ENCODE measurements around the gene CLASP1.
"Not testable (repeated sequence)": the region's sequence is repeated elsewhere in the genome, so short reads cannot be mapped to it uniquely, and the experiment has no call there.

CLASP1 gene

DNA sequence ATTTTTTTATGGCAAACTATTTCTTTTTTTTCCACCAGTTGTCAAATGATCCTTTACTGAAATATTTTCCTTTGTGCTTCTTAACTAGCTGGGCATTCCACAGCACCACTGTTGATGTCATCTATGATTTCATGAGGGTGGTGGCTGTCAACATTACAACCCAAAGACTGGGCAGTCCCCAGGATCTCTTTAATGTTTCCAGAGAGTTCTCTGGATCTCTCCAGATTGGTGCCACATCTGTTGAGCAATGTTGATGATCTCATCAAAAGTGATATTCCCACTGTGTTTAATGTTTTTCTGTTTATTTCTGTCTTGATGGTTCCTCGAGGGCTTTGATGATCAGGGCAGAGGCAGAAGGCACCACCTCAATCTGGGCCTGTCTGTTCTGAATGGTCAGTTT is 9.1 kb upstream of the CLASP1 start:
- not testable (repeated sequence) for DNase-seq

DNA sequence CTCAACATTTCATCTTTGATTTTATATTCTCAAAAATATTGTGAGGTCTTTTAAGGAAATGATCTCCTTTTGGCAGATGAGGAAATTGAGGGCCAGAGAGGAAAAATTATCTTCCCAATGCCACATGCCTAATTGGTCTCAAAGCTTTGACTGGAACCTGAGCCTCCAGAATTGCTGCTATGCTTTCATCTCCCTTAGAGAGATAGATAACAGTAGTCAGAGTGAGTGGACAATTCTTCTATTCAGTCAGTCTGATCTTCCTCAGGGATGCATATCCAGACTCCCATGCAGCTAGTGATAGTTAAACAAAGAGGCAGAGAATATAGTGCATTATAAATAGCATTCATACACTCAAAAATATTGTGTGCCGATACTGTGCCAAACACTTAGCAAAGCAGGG is 3.8 kb upstream of the CLASP1 start:
- DNase-seq: no peak

DNA sequence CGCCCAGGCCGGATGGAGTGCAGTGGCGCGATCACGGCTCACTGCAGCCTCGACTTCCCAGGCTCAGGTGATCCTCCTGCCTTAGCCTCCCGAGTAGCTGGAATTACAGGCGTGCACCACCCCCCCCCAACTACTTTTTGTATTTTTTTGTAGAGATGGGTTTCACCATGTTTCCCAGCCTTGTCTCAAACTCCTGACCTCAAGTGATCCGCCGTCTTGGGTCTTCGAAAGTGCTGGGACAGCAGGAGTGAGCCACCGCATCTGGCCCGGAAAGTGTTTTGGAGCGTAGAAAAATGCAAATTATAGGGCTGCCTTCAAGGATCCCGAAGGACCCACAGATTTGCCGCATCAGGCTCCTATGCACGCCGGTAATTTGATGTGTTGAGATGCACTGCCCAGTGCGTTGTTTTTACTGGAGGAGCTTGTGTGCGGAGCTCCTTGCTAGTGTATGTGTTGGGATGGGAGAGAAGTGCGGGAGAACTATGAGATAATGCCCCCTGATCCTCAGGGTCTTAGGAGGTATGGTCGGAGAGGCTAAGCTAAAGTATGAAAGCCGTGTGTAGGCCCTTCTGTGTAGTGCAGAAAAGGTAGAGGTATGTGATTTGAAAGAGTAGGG is 1.2 kb upstream of the CLASP1 start:
- DNase-seq: peak; percentile 38

DNA sequence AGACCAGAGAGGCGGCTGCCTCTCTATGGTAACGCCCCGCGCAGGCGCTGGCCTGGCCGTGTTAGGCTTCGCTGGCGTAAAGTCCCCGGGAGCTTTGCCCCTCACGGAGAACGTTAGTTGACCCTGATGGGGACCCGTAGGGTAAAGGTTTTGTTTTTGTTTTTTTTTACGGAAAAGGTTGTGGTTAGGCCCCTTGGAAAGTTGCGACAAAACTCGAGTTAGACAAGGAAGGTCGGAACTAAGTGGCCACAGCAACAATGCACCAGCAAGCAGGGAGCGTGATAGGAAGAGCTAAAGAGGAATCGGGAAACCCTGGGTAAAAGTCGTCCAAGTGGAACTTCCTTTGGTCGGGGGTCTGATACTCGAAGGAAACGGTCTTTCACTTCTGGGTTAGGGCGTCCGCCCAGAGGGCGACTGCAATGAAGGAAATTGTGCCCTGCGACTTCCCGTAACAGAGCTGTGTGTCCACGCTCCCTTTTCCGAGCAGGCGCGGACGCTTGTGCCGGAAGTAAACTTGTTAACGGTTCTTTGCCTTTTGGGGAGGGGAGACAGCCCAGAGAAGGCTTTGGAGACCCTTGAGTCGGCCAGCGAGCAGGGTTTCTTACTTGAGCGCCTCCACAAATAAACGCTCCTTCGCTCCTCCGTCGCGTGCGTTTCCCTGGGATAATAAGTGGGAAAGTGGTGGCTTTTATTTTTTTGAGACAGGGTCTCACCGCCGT is 493 bp upstream of the CLASP1 start:
- peak; percentile 99 for DNase-seq

DNA sequence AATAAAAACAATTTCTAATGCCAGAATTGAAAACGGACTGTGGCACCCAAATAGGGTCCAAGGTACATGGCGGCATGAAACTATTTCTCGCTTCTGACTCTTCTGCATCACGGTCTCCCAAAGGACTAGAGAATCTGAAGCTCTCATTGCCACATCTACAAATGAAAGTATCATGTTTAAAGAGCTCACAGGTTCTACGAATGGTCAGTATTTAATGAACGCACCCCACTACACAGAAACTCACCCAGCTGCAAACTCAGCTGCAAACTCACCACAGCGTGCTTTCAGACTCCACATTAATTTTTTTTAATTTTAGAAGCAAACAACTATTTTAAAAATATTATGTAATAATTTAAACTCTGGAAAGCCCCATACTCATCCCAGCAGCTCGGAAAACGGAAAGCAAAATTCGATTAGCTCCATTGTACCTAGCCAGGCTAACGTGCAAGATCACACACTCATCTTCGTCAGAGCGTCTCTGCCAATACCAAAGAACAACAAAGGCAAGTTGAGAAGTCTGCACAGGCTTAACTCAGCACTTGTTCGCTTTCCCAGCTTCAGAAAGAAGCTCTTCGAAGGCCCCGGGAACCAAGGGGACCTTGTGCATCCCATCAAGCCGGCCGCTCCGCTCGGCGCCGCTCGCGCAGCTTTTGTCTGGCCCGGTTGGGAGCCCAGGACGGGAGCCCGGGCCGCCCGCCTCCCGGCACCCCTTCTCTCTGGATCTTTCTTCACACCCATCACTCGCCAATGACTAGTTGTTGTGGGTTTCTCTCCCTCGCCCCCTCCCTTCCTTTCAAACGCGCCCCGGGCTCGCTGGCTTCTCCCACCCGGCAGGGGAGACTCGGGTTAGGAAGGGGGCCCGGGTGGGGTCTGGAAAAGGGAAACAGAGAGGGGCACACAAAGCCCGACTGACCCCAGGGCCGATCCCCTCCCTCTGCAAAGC is 785 bp downstream of the CLASP1 start:
- peak; percentile 67 for DNase-seq

DNA sequence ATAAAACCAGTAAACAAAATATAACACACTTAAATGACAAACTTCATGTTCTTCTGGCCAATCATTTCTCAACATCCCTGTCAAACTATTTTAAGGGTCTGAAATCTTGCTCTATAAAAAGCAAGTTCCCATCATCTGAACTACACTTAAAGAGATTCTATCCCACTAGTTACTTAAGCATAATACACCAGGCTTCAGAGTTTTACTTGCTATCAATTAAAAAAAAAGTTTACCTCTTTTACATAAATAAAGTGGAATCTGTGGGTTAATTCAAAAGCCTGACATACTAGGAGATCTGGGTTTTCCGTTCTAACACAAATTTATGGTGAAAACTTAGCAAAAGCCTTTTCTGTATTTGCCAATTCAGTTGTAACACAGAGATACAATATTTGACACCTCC is 1.9 kb downstream of the CLASP1 start:
- DNase-seq: no peak

DNA sequence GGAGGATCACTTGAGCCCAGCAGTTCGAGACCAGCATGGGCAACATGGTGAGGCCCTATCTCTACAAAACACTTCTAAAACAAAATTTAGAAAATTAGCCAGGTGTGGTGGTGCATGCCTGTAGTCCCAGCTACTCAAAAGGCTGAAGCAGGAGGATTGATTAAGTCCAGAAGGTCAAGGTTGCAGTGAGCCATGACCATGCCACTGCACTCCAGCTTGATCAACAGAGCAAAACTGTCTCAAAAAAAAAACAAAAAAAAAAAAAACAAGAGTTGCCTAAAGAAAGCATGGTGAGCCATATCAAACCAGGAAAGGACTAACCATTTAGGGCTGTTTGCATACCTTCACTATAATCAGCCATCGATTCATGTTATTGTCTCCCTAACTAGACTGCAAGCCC is 4.5 kb downstream of the CLASP1 start:
- no peak for DNase-seq

DNA sequence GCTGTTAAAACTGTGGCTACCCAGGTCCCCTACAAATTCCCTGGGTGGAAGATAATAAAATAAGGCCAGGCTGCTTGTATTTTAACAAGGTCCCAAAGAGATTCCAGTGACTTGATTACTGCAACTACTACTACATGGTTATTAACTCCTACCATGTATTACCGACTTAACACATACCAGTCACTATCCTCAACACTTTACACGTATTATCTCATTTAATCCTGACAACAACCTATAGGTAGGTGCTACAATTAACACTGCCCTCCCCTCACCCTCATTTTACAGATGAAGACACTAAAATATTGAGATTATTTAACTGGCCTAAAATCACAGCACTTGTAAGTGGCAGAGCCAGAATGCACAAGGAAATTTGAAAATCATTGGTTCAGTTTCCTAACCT is 5.4 kb downstream of the CLASP1 start:
- DNase-seq: no peak

DNA sequence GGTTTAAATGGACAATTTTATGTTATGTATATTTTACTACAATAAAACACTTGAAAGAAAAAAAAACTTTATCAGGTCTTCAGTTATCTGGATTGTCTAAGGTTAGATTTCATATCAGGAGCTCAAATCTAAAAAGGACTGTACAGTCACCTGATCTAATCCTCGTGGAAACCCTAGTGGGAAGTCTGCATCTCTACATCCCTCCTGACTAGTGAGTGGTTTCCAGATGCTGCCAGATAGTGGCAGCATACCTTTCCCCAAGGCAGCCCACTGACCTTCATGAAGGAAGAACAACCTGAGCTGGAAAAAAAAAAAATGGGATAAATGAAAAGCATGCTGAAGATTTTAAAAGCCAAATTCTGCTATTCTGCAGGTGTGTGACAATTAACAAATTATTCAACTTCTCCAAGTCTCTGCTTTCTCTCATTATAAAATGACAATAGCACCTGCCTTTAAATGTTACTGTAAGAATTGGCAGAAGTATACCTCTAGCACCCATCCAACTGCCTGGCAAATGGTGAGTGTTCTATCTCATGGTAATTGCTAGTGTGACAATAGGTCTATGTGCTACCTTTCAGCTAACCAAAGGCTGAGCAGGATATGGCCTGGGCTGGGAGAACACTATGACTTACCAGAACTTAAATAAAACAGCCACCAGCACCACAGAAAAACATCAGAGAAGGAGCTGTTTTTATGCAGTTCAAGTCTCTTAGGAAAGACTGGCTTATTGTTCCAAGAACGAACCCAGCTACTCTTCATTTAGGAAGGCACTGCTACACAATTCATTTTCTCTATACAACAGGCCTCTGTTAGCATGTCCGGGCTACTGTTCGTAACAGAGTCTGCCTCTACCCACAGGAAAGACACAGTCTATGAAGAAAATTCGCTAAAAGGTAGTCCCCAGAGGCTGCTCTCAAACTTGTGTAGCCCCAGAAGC is 8.6 kb downstream of the CLASP1 start:
- no peak for DNase-seq

DNA sequence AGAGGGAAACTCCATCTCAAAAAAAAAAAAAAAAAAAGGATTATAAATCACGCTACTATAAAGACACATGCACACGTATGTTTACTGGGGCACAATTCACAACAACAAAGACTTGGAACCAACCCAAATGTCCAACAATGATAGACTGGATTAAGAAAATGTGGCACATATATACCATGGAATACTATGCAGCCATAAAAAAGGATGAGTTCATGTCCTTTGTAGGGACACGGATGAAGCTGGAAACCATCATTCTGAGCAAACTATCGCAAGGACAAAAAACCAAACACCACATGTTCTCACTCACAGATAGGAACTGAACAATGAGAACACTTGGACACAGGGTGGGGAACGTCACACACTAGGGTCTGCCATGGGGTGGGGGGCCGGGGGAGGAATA is 9.4 kb downstream of the CLASP1 start:
- not testable (repeated sequence) for DNase-seq

DNA sequence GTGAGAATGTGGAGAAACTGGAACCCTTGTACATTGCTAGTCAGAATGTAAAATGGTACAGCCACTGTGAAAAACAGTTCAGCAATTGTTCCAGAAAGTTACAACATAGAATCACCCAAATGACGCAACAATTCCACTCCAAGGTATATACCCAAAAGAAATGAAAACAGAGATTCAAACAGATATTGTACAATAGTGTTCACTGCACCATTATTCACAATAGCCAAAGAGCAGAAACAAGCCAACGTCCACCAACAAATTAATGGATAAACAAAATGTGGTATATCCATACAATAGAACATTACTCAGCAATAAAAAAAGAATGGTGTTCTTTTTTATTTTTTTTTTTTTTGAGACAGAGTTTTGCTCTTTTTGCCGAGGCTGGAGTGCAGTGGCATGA is 10.9 kb downstream of the CLASP1 start:
- DNase-seq: no peak

DNA sequence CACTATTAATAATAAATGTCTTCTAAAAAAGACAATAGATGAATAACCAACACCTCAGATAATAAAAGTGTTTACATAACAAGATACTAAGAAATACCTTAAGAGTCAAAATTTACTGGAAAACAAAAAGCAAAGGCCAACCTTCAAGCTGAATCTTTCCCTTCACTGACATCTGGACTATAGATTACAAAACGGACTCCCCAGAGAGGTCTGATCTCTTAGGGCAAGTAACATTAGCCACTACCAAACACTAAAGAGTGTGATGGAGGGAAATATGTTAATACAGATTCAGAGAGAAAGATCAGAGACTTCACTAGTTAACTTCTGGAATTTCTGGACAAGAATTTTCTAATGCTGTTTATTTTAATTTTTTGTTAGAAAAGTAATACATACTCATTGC is 13.9 kb downstream of the CLASP1 start:
- no peak for DNase-seq

DNA sequence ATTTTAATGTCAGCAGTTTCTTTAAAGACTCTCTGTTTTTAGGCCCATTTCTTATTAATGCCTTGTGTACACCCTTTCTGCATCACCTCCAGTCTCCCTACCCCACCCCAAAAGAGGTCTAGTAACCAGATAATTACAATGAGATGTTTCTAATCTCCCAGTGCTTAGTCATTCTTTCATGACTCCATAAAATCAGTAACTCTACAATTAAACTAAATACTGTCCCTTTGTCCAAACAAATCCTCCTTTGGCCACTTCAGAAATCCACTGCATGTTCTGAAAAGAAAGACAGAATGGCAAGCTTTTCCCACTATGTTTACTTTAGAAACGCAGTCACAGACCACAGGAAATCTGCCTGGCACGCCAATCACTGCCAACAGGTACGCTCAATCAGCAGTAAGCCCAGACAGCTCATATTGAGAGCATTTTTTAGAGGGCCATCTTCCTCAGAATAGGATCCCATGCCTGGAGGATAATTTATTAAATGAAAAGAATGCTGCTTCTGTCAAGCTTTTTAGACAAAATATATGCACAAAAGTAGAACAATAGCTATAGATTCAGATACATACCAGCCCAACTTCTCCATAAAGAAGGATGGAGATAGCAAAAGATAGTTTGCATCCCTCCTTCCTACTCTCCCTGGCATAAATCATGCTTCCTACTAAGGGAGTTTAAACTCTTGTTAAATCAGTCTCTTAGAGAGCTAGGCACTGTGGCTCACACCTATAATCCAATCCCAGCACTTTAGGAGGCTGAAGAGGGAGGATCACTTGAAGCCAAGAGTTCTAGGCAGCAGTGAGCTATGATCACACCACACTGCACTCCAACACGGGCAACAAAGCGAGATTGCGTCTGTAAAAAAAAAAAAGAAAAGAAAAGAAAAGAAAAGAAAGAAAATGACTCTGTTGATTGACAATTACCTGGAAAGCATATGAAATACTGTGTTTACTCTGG is 14.6 kb downstream of the CLASP1 start:
- DNase-seq: no peak

DNA sequence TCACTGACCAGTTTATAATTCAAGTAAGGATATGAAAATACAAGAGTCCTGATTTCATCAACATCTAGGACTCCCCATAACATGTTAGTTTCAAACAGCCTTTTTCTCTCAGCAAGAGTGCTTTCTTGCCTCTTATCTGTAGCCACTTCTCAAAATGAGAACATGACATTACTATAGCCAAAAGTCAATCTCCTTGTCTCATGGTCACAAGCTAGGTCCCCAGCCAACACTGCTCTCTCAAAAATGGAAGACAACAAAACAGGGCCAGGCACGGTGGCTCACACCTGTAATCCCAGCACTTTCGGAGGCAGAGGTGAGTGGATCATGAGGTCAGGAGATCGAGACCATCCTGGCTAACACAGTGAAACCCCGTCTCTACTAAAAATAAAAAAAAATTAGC is 15.8 kb downstream of the CLASP1 start:
- no peak for DNase-seq

DNA sequence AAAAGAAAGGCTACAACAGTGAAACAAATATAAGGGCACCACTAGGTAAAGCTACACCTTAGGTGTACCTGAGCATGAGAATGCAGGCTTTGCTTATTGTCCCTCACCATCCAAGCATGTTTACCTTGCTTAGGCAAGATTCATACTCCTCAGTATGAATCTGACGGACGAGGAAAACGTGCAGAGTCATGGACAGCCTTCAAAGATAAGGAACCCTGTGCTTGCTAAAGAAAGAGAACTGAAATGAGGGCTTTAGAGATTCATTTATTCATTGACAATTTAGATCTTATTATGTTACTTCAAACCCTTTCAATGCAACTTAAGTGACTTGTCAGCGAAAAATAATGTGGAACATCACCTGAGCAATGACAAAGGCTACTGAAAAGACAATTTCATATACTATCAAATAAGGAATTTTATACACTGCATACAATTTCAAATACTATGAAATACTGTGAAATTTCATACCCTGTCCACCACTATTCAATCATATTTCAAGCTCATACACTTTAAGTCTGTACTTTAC is 21.7 kb downstream of the CLASP1 start:
- peak; percentile 77 for DNase-seq

DNA sequence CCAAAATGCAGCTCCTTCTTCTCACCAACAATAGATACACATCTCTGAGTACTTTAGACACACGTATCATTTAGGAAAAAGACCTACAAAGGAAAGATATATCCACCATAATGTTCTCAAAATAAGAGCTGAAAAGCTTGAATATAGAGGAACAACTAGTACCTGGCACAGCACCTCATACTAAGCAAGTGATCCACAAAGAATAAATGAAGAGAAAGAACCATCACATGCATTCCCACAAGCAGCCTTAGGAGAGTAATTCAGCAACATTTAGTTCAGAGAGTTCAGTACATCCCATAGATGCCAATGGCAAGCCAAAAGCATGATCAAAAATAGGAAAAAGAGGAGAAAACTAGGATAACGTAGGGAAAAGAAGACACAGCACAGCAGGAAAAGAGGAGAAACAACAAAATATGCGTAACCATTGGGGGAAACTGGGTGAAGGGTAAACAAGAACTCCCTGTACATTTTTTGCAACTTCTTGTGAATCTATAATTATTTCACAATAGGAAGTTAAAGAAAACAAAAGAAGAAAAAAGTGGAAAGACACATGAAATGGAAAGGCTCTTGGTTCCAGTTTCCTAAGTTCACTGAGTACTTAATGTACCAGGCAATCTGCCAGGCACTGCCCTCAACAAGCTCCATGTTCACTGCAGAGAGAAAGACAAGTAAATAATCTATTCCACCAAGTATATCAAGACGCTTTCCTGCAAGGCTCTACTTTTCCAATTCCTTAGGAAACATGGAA is 22.3 kb downstream of the CLASP1 start:
- DNase-seq: peak; percentile 49

DNA sequence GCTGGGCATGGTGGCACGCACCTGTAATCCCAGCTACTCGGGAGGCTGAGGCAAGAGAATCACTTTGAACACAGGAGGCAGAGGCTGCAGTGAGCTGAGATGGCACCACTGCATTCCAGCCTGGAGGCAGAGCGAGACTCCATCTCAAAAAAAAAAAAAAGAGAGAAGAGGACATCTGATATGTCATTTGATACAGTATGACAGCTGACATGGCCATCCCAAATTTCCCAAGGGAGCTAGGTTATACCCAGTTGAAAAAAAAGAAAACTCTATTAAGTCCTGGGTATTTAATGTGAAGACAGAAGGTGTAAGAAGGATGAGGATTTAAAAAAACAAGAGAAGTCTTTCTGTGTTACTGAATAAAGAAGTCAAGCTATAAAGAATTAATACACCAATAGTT is 23.3 kb downstream of the CLASP1 start:
- no peak for DNase-seq

DNA sequence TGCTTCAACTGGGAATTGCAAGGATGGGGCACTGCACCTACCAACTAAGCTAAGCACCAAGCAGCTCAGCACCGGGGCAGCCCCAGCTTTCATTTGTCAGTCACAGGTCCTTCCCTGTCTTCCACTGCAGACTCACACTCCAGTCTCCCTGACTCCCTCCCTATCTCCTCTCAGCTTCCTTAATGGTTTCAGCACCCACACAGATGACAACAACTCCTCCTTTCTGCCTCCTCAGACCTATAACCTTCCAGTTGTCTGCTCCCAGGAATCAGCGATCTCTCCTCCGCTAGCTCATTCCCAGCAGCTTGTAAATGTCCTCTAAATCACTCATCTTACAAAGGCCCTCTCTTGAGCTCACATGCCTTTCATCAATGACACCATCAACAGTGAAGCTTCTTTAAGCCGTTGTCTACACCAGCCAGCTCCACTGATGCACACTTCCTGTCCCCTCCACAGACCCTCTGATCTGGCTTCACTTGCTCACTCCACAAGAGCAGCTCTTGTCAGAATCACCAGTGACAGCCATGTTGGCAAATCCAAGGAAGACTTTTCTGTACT is 32.1 kb downstream of the CLASP1 start:
- no peak for DNase-seq

DNA sequence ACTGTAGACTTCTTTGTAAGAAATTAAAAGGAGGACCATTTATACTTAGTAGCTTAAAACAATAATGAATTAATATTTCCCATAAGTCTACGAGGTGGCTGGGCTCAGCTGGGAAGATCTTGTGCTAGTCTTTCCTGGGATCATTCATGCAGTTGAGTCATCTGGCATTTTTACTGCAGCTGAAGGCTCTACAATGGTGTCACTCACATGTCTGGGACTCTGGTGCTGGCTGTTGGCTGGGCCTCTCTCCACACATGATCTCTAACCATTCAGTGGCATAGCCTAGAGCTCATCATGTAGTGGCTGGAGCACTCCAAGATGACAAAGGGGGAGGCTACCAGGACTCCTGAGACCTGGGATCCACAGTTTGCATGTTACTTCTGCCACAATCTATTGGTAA is 35.5 kb downstream of the CLASP1 start:
- no peak for DNase-seq

DNA sequence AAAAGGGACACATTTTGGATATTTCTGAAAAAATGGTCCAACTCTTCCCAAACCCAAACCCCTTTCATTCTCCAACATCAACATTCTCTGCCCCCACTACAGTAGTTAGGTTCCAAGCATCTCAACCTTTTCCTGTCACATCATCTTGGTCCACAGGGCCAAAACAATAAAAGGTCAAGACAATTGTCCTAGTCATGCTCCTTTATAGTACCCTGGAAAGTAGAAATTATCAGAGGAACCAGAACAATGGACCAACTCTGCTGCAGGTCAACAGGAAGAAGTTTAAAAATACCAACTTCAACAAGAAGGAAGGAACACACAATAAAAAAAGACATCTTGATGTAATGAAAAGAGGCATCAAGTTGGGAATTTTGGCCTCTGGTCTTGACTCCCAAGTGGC is 36.1 kb downstream of the CLASP1 start:
- DNase-seq: no peak

All from hematopoietic multipotent progenitor cell treated with erythropoietin and hydrocortisone succinate and interleukin-3 and kit ligand, for 6 days (in vitro differentiated cells).